Activated T-helper 2 cell treated with anti-CD3 and anti-CD28 coated beads, Interferon-gamma antibody, Interleukin-2, Interleukin-4, amounts not matched to agents 10 μg/mL and 5 μg/mL and 100 μg/mL, durations not matched to agents 14 hours and 24 hours and 36 hours (primary cell): ENCODE measurements around the gene DDX56. TPM values are rescaled to one million over a fixed set of nuclear protein-coding genes. Genes with fewer than 3 reads are reported as not detected.

Experiments
- DNase-seq: peaks from one replicate; pipeline ENCODE4 v3.0.0; 2021; ENCODE audit warnings: low spot score
- H3K27ac Mint-ChIP-seq: one replicate; pipeline ENCODE4 v1.8.0; 2021; ENCODE audit warnings: mixed read lengths
- H3K27me3 Mint-ChIP-seq: one replicate; pipeline ENCODE4 v1.8.0; 2021; ENCODE audit warnings: low read depth, mixed read lengths
- H3K36me3 Mint-ChIP-seq: one replicate; pipeline ENCODE4 v1.8.0; 2021; ENCODE audit warnings: low read depth, mixed read lengths
- H3K4me1 Mint-ChIP-seq: one replicate; pipeline ENCODE4 v1.8.0; 2021; ENCODE audit warnings: low read depth, mixed read lengths
- H3K4me3 Mint-ChIP-seq: one replicate; pipeline ENCODE4 v1.8.0; 2021; ENCODE audit warnings: low read depth, mild to moderate bottlenecking, moderate library complexity, mixed read lengths
- H3K9me3 Mint-ChIP-seq: one replicate; pipeline ENCODE4 v1.8.0; 2021; ENCODE audit warnings: mixed read lengths
- intact Hi-C: fragments of 100-400 bp; cut with micrococcal nuclease; formaldehyde crosslinking; loops from one replicate; pipeline ENCODE4 v1.15.1; 2023
- total RNA-seq: library from RNA; stranded (reverse); gene quantifications from 2 replicates; pipeline ENCODE4 v1.2.3, GENCODE V29; 2022

The DDX56 gene
- total RNA-seq, 1 donor from 2014 or later, result 131 TPM

- H3K27ac Mint-ChIP-seq, result no peak overlapping the region
- H3K4me1 Mint-ChIP-seq, result peaks cover 13% of the 10 kb centered on the region
- no peak for DNase-seq
- H3K36me3 Mint-ChIP-seq, result no peaks in the 10 kb centered on the region
- intact Hi-C loops, result no loop called here
- peaks cover 11% of the 10 kb centered on the region for H3K27me3 Mint-ChIP-seq
- H3K9me3 Mint-ChIP-seq, result no peaks in the 10 kb centered on the region
- no peak overlapping the region for H3K4me3 Mint-ChIP-seq
Observed at GRCh38 chr7:44548893-44549292, 24.8 kb downstream of the DDX56 start.

GRCh38 chr7:44547536-44548231, 26.0 kb downstream of the DDX56 start:
- Mint-ChIP-seq H3K4me3 (no peak overlapping the region), H3K27me3 (peaks cover 9% of the 10 kb centered on the region), H3K27ac (no peak overlapping the region), H3K9me3 (no peaks in the 10 kb centered on the region), H3K4me1 (peaks cover 13% of the 10 kb centered on the region), H3K36me3 (no peaks in the 10 kb centered on the region)
- intact Hi-C loops, result no loop called here
- no peak for DNase-seq

DNA sequence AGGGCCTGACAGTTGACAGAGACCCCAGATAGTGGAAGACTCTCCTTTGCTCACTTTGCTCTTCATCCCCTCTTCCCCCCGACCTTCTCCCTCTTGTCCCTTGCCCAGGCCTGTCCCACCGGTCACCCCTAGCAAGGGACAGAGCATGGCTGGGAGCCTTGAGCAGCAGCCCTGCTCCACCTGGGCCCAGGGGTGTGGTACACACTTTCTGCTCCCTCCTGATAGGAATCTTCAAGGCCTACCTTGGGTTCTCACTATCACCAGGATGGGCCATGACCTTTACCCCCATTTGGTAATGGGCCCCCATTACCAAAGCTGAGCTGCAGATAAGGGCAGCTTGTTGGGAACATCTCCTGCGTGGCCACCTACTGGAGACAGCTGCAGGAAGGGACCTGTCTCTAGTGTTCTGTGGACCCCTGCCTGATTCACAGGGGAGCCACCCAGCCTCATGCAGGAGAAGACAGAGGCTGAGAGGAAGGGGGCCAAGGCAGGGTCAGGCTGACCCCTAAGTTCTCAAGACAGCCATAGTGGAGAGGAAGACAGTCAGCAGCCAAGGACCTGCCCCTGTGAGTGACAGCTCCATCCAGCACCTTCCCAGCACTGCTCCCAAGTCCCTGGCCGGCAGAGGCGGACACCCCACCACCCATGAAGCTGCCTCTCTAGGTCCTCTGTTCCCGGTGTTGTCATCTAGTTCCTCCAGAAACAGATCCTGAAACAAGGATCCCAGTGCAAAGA, 31.7 kb downstream of the DDX56 start:
- no peaks in the 10 kb centered on the region for H3K9me3 Mint-ChIP-seq
- no peak overlapping the region for H3K4me3 Mint-ChIP-seq
- H3K27me3 Mint-ChIP-seq, result no peaks in the 10 kb centered on the region
- H3K4me1 Mint-ChIP-seq, result no peaks in the 10 kb centered on the region
- H3K36me3 Mint-ChIP-seq, result no peaks in the 10 kb centered on the region
- DNase-seq, result no peak
- no peak overlapping the region for H3K27ac Mint-ChIP-seq
- intact Hi-C loops, result no loop called here

- intact Hi-C loops, result no loop called here
- Mint-ChIP-seq H3K27ac (no peak within 1 kb of the TSS), H3K36me3 (no peaks in the 10 kb centered on the region), H3K4me3 (no peak within 1 kb of the TSS), H3K9me3 (no peaks in the 10 kb centered on the region), H3K27me3 (no peaks in the 10 kb centered on the region), H3K4me1 (no peaks in the 10 kb centered on the region)
- no peak for DNase-seq
Observed at GRCh38 chr7:44541028-44541869, 32.5 kb downstream of the DDX56 start, which contains the start of gene NPC1L1. Gene NPC1L1, minus strand, starts transcription at chr7:44541330. Its CDS starts 71 bp downstream, at chr7:44541259.

- intact Hi-C loops, result no loop called here
- DNase-seq, result no peak
- no peaks in the 10 kb centered on the region for H3K36me3 Mint-ChIP-seq
- H3K27ac Mint-ChIP-seq, result no peak overlapping the region
- no peaks in the 10 kb centered on the region for H3K27me3 Mint-ChIP-seq
- H3K4me1 Mint-ChIP-seq, result no peaks in the 10 kb centered on the region
- no peaks in the 10 kb centered on the region for H3K9me3 Mint-ChIP-seq
- H3K4me3 Mint-ChIP-seq, result no peak overlapping the region
Observed at GRCh38 chr7:44540592-44541027, 33.1 kb downstream of the DDX56 start.

GRCh38 chr7:44539669-44540506, 33.8 kb downstream of the DDX56 start:
- no peaks in the 10 kb centered on the region for H3K27me3 Mint-ChIP-seq
- no peak overlapping the region for H3K27ac Mint-ChIP-seq
- H3K9me3 Mint-ChIP-seq, result no peaks in the 10 kb centered on the region
- no peak overlapping the region for H3K4me3 Mint-ChIP-seq
- H3K36me3 Mint-ChIP-seq, result no peaks in the 10 kb centered on the region
- H3K4me1 Mint-ChIP-seq, result no peaks in the 10 kb centered on the region
- intact Hi-C loops, result no loop called here
- DNase-seq, result no peak

DNA sequence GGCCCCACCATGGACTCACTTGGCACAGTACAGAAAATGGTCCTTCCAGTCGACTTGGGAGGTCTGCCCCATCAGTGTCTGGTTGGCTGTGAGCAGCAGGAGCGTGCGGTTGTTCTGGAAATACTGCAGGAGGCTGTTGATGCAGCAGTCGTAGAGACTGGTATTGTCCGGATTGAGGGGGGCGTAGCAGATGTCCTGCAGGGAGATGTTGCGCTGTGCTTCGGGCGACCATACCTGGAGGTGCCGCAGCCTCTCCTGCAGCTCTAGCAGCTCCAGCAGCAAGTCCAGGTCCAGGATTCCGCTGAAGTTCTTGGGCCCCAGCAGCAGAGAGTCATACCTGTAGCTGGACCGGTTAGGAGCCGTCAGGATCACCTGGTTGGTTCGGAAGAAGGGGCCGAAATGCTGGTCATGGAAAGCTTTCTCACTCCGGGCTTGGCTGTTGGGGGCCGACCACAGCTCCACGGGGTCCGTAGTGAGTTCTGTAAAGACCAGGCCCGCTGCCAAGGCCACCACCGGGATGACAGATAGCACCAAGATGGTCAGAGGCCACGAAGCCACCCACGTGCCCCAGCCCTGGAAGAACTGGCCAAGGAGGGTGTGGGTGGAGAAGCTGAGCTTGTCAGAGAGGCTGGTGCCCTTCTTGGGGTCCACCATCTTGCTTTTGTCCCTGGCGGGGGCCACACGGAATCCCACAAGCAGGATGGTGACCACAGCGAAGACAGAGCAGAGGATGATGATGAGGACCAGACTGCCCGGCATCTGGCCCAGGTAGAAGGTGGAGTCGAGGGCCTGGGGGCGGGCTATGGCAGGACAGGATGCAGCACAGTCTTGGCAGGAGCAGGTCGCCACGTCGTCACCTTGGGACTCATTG, 34.7 kb downstream of the DDX56 start:
- DNase-seq, result no peak
- Mint-ChIP-seq H3K4me3 (no peak overlapping the region), H3K4me1 (no peaks in the 10 kb centered on the region), H3K27ac (no peak overlapping the region), H3K36me3 (no peaks in the 10 kb centered on the region), H3K27me3 (no peaks in the 10 kb centered on the region), H3K9me3 (no peaks in the 10 kb centered on the region)
- intact Hi-C loops, result no loop called here

- DNase-seq, result no peak
- no peaks in the 10 kb centered on the region for H3K9me3 Mint-ChIP-seq
- no peak overlapping the region for H3K4me3 Mint-ChIP-seq
- H3K36me3 Mint-ChIP-seq, result no peaks in the 10 kb centered on the region
- H3K27me3 Mint-ChIP-seq, result no peaks in the 10 kb centered on the region
- H3K27ac Mint-ChIP-seq, result no peak overlapping the region
- no peaks in the 10 kb centered on the region for H3K4me1 Mint-ChIP-seq
- intact Hi-C loops, result no loop called here
Observed at GRCh38 chr7:44538093-44538797, 35.5 kb downstream of the DDX56 start.

- intact Hi-C loops, result no loop called here
- Mint-ChIP-seq H3K27ac (no peak overlapping the region), H3K27me3 (no peaks in the 10 kb centered on the region), H3K4me3 (no peak overlapping the region), H3K4me1 (no peaks in the 10 kb centered on the region), H3K36me3 (no peaks in the 10 kb centered on the region), H3K9me3 (no peaks in the 10 kb centered on the region)
- no peak for DNase-seq
Observed at GRCh38 chr7:44537442-44537841, 36.3 kb downstream of the DDX56 start.

GRCh38 chr7:44536090-44536489, 37.6 kb downstream of the DDX56 start:
- Mint-ChIP-seq H3K36me3 (no peaks in the 10 kb centered on the region), H3K4me3 (no peak overlapping the region), H3K9me3 (no peaks in the 10 kb centered on the region), H3K27me3 (no peaks in the 10 kb centered on the region), H3K27ac (no peak overlapping the region), H3K4me1 (no peaks in the 10 kb centered on the region)
- DNase-seq, result no peak
- intact Hi-C loops, result no loop called here

GRCh38 chr7:44535348-44536064, 38.2 kb downstream of the DDX56 start:
- H3K27ac Mint-ChIP-seq, result no peak overlapping the region
- intact Hi-C loops, result no loop called here
- H3K9me3 Mint-ChIP-seq, result no peaks in the 10 kb centered on the region
- no peak for DNase-seq
- no peaks in the 10 kb centered on the region for H3K27me3 Mint-ChIP-seq
- H3K36me3 Mint-ChIP-seq, result no peaks in the 10 kb centered on the region
- H3K4me1 Mint-ChIP-seq, result no peaks in the 10 kb centered on the region
- no peak overlapping the region for H3K4me3 Mint-ChIP-seq
